Measurements from ENCODE around the gene FAM229B. TPM values are rescaled to one million over a fixed set of nuclear protein-coding genes. Genes with fewer than 3 reads are reported as not detected.
"Not testable (repeated sequence)": the region's sequence is repeated elsewhere in the genome, so short reads cannot be mapped to it uniquely, and the experiment has no call there.

FAM229B gene
- polyA plus RNA-seq, 3 donors, result 45.4 to 58.3 (median 52.5) TPM

GRCh38 chr6:112061605-112062004 lies 25.8 kb upstream of the FAM229B start:
- DNase-seq (ENCODE audit: low read depth in 3 of 3, low spot score in 2 of 3), result no peak

GRCh38 chr6:112062966-112063365 lies 24.4 kb upstream of the FAM229B start:
- no peak for DNase-seq (ENCODE audit: low read depth in 3 of 3, low spot score in 2 of 3)

- DNase-seq (ENCODE audit: low read depth in 3 of 3, low spot score in 2 of 3), result no peak
These were observed 21.9 kb upstream of the FAM229B start for GRCh38 chr6:112065426-112065986.

GRCh38 chr6:112066606-112067005 lies 20.8 kb upstream of the FAM229B start:
- DNase-seq (ENCODE audit: low read depth in 3 of 3, low spot score in 2 of 3), result no peak

GRCh38 chr6:112081569-112081968 lies 5.8 kb upstream of the FAM229B start:
- no peak for DNase-seq (ENCODE audit: low read depth in 3 of 3, low spot score in 2 of 3)

- DNase-seq (ENCODE audit: low read depth in 3 of 3, low spot score in 2 of 3), result no peak
These were observed 1.9 kb upstream of the FAM229B start for GRCh38 chr6:112085286-112086065.

- DNase-seq (ENCODE audit: low read depth in 3 of 3, low spot score in 2 of 3), result peak; percentile 45 to 47 (median 46)
These were observed 651 bp upstream of the FAM229B start for GRCh38 chr6:112086744-112087135.

GRCh38 chr6:112087916-112088315 lies 525 bp downstream of the FAM229B start:
- no peak for DNase-seq (ENCODE audit: low read depth in 3 of 3, low spot score in 2 of 3)

GRCh38 chr6:112096901-112097300 lies 9.5 kb downstream of the FAM229B start:
- no peak for DNase-seq (ENCODE audit: low read depth in 3 of 3, low spot score in 2 of 3)

GRCh38 chr6:112100561-112100960 lies 13.2 kb downstream of the FAM229B start:
- no peak for DNase-seq (ENCODE audit: low read depth in 3 of 3, low spot score in 2 of 3)

GRCh38 chr6:112106026-112106425 lies 18.6 kb downstream of the FAM229B start:
- DNase-seq (ENCODE audit: low read depth in 3 of 3, low spot score in 2 of 3), result not testable (repeated sequence)

- no peak for DNase-seq (ENCODE audit: low read depth in 3 of 3, low spot score in 2 of 3)
These were observed 19.2 kb downstream of the FAM229B start for GRCh38 chr6:112106562-112106961.

GRCh38 chr6:112109262-112109661 lies 21.9 kb downstream of the FAM229B start:
- DNase-seq (ENCODE audit: low read depth in 3 of 3, low spot score in 2 of 3), result peak in 2 of 3 donors; percentile 25 to 41

- DNase-seq (ENCODE audit: low read depth in 3 of 3, low spot score in 2 of 3), result no peak
These were observed 26.0 kb downstream of the FAM229B start for GRCh38 chr6:112113431-112113830.

- DNase-seq (ENCODE audit: low read depth in 3 of 3, low spot score in 2 of 3), result no peak
These were observed 26.5 kb downstream of the FAM229B start for GRCh38 chr6:112113918-112114317.

GRCh38 chr6:112114577-112115223 lies 27.3 kb downstream of the FAM229B start:
- DNase-seq (ENCODE audit: low read depth in 3 of 3, low spot score in 2 of 3), result no peak

- no peak for DNase-seq (ENCODE audit: low read depth in 3 of 3, low spot score in 2 of 3)
These were observed 28.8 kb downstream of the FAM229B start for GRCh38 chr6:112116221-112116620.

GRCh38 chr6:112117554-112117953 lies 30.2 kb downstream of the FAM229B start:
- DNase-seq (ENCODE audit: low read depth in 3 of 3, low spot score in 2 of 3), result no peak

- no peak for DNase-seq (ENCODE audit: low read depth in 3 of 3, low spot score in 2 of 3)
These were observed 30.6 kb downstream of the FAM229B start for GRCh38 chr6:112118034-112118433.

GRCh38 chr6:112122756-112123155 lies 35.4 kb downstream of the FAM229B start:
- DNase-seq (ENCODE audit: low read depth in 3 of 3, low spot score in 2 of 3), result no peak

GRCh38 chr6:112123982-112124381 lies 36.6 kb downstream of the FAM229B start:
- DNase-seq (ENCODE audit: low read depth in 3 of 3, low spot score in 2 of 3), result no peak

- DNase-seq (ENCODE audit: low read depth in 3 of 3, low spot score in 2 of 3), result no peak
These were observed 40.8 kb downstream of the FAM229B start for GRCh38 chr6:112128208-112128607.

Data from right renal cortex interstitium (tissue), 3 donors.